ENCODE measurements around the gene NFYB.
"Not testable (repeated sequence)": the region's sequence is repeated elsewhere in the genome, so short reads cannot be mapped to it uniquely, and the experiment has no call there.

NFYB gene

GRCh38 chr12:104126548-104126947 is 11.5 kb downstream of the NFYB start:
- DNase-seq (ENCODE audit: low read depth), result no peak
- no peak for TF ChIP-seq CTCF (IDR thresholded peaks at IDR 0.05; ENCODE audit: low read depth, low read length, missing control alignments)
- H3K4me3 ChIP-seq (ENCODE audit: low read depth, low read length), result no peak overlapping the region
- in situ Hi-C loops (cut with HindIII; ENCODE audit: low sequenced_read_pairs), result no loop called here

GRCh38 chr12:104122298-104122697 is 15.7 kb downstream of the NFYB start:
- no peak for DNase-seq (ENCODE audit: low read depth)
- TF ChIP-seq CTCF (IDR thresholded peaks at IDR 0.05; ENCODE audit: low read depth, low read length, missing control alignments), result no peak
- no peak overlapping the region for H3K4me3 ChIP-seq (ENCODE audit: low read depth, low read length)
- in situ Hi-C loops (cut with HindIII; ENCODE audit: low sequenced_read_pairs), result no loop called here

- in situ Hi-C loops (cut with HindIII; ENCODE audit: low sequenced_read_pairs), result no loop called here
- no peak for DNase-seq (ENCODE audit: low read depth)
- H3K4me3 ChIP-seq (ENCODE audit: low read depth, low read length), result no peak overlapping the region
- TF ChIP-seq CTCF (IDR thresholded peaks at IDR 0.05; ENCODE audit: low read depth, low read length, missing control alignments), result no peak
Observed at GRCh38 chr12:104121001-104121400, 17.0 kb downstream of the NFYB start.

- H3K4me3 ChIP-seq (ENCODE audit: low read depth, low read length), result no peak overlapping the region
- in situ Hi-C loops (cut with HindIII; ENCODE audit: low sequenced_read_pairs), result no loop called here
- TF ChIP-seq CTCF (IDR thresholded peaks at IDR 0.05; ENCODE audit: low read depth, low read length, missing control alignments), result no peak
- DNase-seq (ENCODE audit: low read depth), result no peak
Observed at GRCh38 chr12:104115587-104115975, 22.4 kb downstream of the NFYB start.

GRCh38 chr12:104114834-104115586 is 23.0 kb downstream of the NFYB start:
- DNase-seq (ENCODE audit: low read depth); H3K4me3 ChIP-seq (ENCODE audit: low read depth, low read length); in situ Hi-C loops (cut with HindIII; ENCODE audit: low sequenced_read_pairs): not testable (repeated sequence)

GRCh38 chr12:104109446-104110271 is 28.4 kb downstream of the NFYB start:
- no peak for DNase-seq (ENCODE audit: low read depth)
- H3K4me3 ChIP-seq (ENCODE audit: low read depth, low read length), result no peak overlapping the region
- in situ Hi-C loops (cut with HindIII; ENCODE audit: low sequenced_read_pairs), result no loop called here
- TF ChIP-seq CTCF (IDR thresholded peaks at IDR 0.05; ENCODE audit: low read depth, low read length, missing control alignments), result no peak

Measured in astrocyte of the cerebellum (primary cell).